HL-60 (cell line): ENCODE data around the gene RARA.
A peak's percentile ranks its signal among the peaks of the same experiment; 100 is the strongest.

Source experiments
- DNase-seq, 2 experiments: peaks; one replicate each; pipeline ENCODE4 v3.0.0-alpha.2; 2010 to 2020; ENCODE audit warnings: low read depth in 1 of 2, low spot score in 1 of 2
- H3K27ac ChIP-seq: fragments of 250-450 bp; sonication (Bioruptor Pico); replicated peaks from 2 replicates; pipeline ENCODE4 v1.5.1; 2020; ENCODE audit warnings: mild to moderate bottlenecking, moderate library complexity
- H3K27me3 ChIP-seq: fragments of 250-450 bp; sonication (Bioruptor Pico); 2 replicates; pipeline ENCODE4 v1.5.1; 2021; ENCODE audit warnings: mild to moderate bottlenecking, moderate library complexity; ENCODE audit not compliant: insufficient read depth, poor library complexity, severe bottlenecking
- H3K4me3 ChIP-seq: replicated peaks from 2 replicates; pipeline ENCODE4 v1.5.1; 2011; ENCODE audit warnings: mild to moderate bottlenecking, control low read depth, low read length; ENCODE audit not compliant: insufficient read depth
- CTCF ChIP-seq: IDR thresholded peaks from one replicate; pipeline ENCODE4 v1.5.1; 2011; ENCODE audit warnings: low read length, control low read depth, inconsistent platforms; ENCODE audit not compliant: insufficient read depth
- GABPA ChIP-seq: IDR thresholded peaks from 2 replicates; pipeline ENCODE4 v1.6.1; 2012; ENCODE audit warnings: low read depth
- POLR2AphosphoS5 ChIP-seq: IDR thresholded peaks from 2 replicates; pipeline ENCODE4 v1.6.1; 2012; ENCODE audit warnings: low read depth
- SPI1 ChIP-seq: IDR thresholded peaks from 2 replicates; pipeline ENCODE4 v1.6.1; 2012; ENCODE audit warnings: low read depth, mild to moderate bottlenecking, borderline replicate concordance
- TF ChIP-seq, protein P1 (sequence below): IDR thresholded peaks from 2 replicates; pipeline ENCODE4 v1.6.1; 2012; ENCODE audit warnings: low read depth; ENCODE audit not compliant: insufficient replicate concordance

The RARA gene

GRCh38 chr17:40326014-40326831, 17.2 kb downstream of the RARA start:
- H3K4me3 ChIP-seq = no peak overlapping the region
- peak overlapping the region; percentile 4 for H3K27ac ChIP-seq
- DNase-seq = peak; percentile 59 to 79
- no peaks in the 10 kb centered on the region for H3K27me3 ChIP-seq
- no peak for TF ChIP-seq CTCF
- peak; percentile 43; the same call in 1 of the 2 replicates for TF ChIP-seq POLR2AphosphoS5
- TF ChIP-seq SPI1 = peak; percentile 23; the same call in 1 of the 2 replicates

DNA sequence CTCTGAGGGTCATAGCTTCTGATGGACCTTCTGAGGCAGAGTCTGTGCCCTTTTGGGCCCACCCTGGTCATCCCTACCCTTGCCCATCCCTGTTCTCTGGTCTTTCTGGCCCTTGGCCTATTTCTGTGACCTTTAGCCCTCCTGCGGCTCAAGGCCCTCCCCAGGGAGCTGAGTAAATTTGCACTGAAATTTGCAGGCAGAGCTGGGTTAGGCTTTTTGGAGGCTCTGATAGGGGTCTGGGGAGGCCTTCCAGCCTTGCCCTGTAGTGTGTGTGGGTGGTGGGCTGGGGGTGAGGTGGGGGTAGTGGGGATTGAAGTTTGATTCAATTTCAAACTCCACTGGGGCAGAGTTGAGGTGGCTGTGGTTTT, 17.8 kb downstream of the RARA start:
- no peak overlapping the region for H3K27ac ChIP-seq
- TF ChIP-seq SPI1 = no peak
- no peak for TF ChIP-seq POLR2AphosphoS5
- no peak for TF ChIP-seq CTCF
- TF ChIP-seq, protein P1, sequence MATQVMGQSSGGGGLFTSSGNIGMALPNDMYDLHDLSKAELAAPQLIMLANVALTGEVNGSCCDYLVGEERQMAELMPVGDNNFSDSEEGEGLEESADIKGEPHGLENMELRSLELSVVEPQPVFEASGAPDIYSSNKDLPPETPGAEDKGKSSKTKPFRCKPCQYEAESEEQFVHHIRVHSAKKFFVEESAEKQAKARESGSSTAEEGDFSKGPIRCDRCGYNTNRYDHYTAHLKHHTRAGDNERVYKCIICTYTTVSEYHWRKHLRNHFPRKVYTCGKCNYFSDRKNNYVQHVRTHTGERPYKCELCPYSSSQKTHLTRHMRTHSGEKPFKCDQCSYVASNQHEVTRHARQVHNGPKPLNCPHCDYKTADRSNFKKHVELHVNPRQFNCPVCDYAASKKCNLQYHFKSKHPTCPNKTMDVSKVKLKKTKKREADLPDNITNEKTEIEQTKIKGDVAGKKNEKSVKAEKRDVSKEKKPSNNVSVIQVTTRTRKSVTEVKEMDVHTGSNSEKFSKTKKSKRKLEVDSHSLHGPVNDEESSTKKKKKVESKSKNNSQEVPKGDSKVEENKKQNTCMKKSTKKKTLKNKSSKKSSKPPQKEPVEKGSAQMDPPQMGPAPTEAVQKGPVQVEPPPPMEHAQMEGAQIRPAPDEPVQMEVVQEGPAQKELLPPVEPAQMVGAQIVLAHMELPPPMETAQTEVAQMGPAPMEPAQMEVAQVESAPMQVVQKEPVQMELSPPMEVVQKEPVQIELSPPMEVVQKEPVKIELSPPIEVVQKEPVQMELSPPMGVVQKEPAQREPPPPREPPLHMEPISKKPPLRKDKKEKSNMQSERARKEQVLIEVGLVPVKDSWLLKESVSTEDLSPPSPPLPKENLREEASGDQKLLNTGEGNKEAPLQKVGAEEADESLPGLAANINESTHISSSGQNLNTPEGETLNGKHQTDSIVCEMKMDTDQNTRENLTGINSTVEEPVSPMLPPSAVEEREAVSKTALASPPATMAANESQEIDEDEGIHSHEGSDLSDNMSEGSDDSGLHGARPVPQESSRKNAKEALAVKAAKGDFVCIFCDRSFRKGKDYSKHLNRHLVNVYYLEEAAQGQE = no peak
- TF ChIP-seq GABPA = no peak
- H3K27me3 ChIP-seq = no peaks in the 10 kb centered on the region
- DNase-seq = no peak
- no peak overlapping the region for H3K4me3 ChIP-seq

DNA sequence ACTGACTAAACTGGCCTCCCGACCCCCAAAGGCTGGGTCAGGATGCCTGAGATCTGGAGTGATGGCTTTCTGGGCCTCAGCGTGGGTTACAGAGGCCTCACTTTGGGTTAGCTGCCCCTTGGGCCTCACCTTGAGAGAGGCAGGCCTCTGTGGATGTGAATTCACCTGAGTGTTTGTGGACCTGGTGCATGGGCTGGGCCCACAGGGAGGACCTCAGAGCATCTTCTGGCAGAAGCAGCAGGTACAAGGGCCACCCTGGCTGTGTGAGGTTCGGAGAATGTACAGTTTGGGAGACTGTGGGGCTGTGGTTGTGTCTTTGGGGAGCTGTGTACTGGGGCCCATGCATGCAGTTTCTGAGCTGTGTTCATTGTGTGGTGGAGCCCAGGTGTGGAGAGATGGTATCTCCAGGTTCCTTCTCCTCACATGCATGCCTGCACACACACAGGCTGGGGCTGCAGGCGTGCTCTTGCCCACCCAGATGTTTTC, 18.3 kb downstream of the RARA start:
- DNase-seq = no peak
- Histone ChIP-seq H3K4me3 (no peak overlapping the region), H3K27me3 (no peaks in the 10 kb centered on the region), H3K27ac (no peak overlapping the region; the same call in 1 of the 2 replicates)
- TF ChIP-seq POLR2AphosphoS5 (no peak), CTCF (no peak), SPI1 (no peak), GABPA (no peak)
- TF ChIP-seq, protein P1 = no peak
